Trophoblast cell (in vitro differentiated cells and primary cell): ENCODE data around the gene TNFAIP1.

Experiments
- DNase-seq, 2 donors: peaks; one replicate each; pipeline ENCODE4 v3.0.0-alpha.2; 2016
- H2AFZ ChIP-seq: 2 replicates; pipeline ENCODE4 v1.6.1; 2013; ENCODE audit warnings: low read length, moderate library complexity, mild to moderate bottlenecking; ENCODE audit not compliant: insufficient read depth, poor library complexity
- H2AK5ac ChIP-seq: 2 replicates; pipeline ENCODE4 v1.6.1; 2013; ENCODE audit warnings: mild to moderate bottlenecking, low read length
- H2BK120ac ChIP-seq: 2 replicates; pipeline ENCODE4 v1.6.1; 2013; ENCODE audit warnings: low read length, mild to moderate bottlenecking, moderate library complexity; ENCODE audit not compliant: insufficient read depth, poor library complexity
- H2BK12ac ChIP-seq: 2 replicates; pipeline ENCODE4 v1.6.1; 2013; ENCODE audit warnings: mild to moderate bottlenecking, low read length, moderate library complexity
- H2BK5ac ChIP-seq: 2 replicates; pipeline ENCODE4 v1.6.1; 2013; ENCODE audit warnings: low read length, low read depth, moderate library complexity, mild to moderate bottlenecking; ENCODE audit not compliant: poor library complexity
- H3K14ac ChIP-seq: 2 replicates; pipeline ENCODE4 v1.6.1; 2013; ENCODE audit warnings: mild to moderate bottlenecking, low read length
- H3K18ac ChIP-seq: 2 replicates; pipeline ENCODE4 v1.6.1; 2013; ENCODE audit warnings: mild to moderate bottlenecking, low read length
- H3K23ac ChIP-seq: 2 replicates; pipeline ENCODE4 v1.6.1; 2013; ENCODE audit warnings: low read length
- H3K27ac ChIP-seq: 2 replicates; pipeline ENCODE4 v1.5.1; 2013; ENCODE audit warnings: low read depth, mild to moderate bottlenecking, inconsistent platforms, low read length, moderate library complexity
- H3K27me3 ChIP-seq: 2 replicates; pipeline ENCODE4 v1.6.1; 2013; ENCODE audit warnings: inconsistent platforms, mild to moderate bottlenecking, low read length, moderate library complexity; ENCODE audit not compliant: insufficient read depth
- H3K36me3 ChIP-seq, 2 experiments: 1 replicate in 1 of 2; 2 replicates in 1 of 2; pipeline ENCODE4 v1.6.1; 2013; ENCODE audit warnings: low read length in 2 of 2, mild to moderate bottlenecking in 2 of 2, moderate library complexity in 1 of 2; ENCODE audit not compliant: insufficient read depth in 2 of 2, control insufficient read depth in 1 of 2
- H3K4ac ChIP-seq: 2 replicates; pipeline ENCODE4 v1.6.1; 2013; ENCODE audit warnings: low read depth, mild to moderate bottlenecking, low read length, moderate library complexity
- H3K4me1 ChIP-seq, 2 experiments: 1 replicate in 1 of 2; 2 replicates in 1 of 2; pipeline ENCODE4 v1.6.1; 2013; ENCODE audit warnings: low read length in 2 of 2, mild to moderate bottlenecking in 2 of 2, moderate library complexity in 1 of 2; ENCODE audit not compliant: insufficient read depth in 2 of 2, control insufficient read depth in 1 of 2
- H3K4me2 ChIP-seq: 2 replicates; pipeline ENCODE4 v1.6.1; 2013; ENCODE audit warnings: inconsistent platforms, mild to moderate bottlenecking, low read length, moderate library complexity
- H3K4me3 ChIP-seq: 2 replicates; pipeline ENCODE4 v1.5.1; 2013; ENCODE audit warnings: mild to moderate bottlenecking, low read depth, low read length, inconsistent platforms
- H3K79me1 ChIP-seq: one replicate; pipeline ENCODE4 v1.6.1; 2013; ENCODE audit warnings: low read length
- H3K79me2 ChIP-seq: 2 replicates; pipeline ENCODE4 v1.6.1; 2013; ENCODE audit warnings: low read length, mild to moderate bottlenecking; ENCODE audit not compliant: control insufficient read depth, insufficient read depth, poor library complexity
- H3K9ac ChIP-seq: 2 replicates; pipeline ENCODE4 v1.6.1; 2013; ENCODE audit warnings: mild to moderate bottlenecking, low read length
- H3K9me3 ChIP-seq: 2 replicates; pipeline ENCODE4 v1.6.1; 2013; ENCODE audit warnings: low read depth, mild to moderate bottlenecking, control low read depth, inconsistent platforms, low read length; ENCODE audit not compliant: insufficient read depth
- H4K12ac ChIP-seq: 2 replicates; pipeline ENCODE4 v1.6.1; 2013; ENCODE audit warnings: low read depth, mild to moderate bottlenecking, low read length, moderate library complexity
- H4K8ac ChIP-seq: 2 replicates; pipeline ENCODE4 v1.6.1; 2013; ENCODE audit warnings: low read depth, mild to moderate bottlenecking, low read length, moderate library complexity
- H4K91ac ChIP-seq: one replicate; pipeline ENCODE4 v1.6.1; 2013; ENCODE audit warnings: low read depth, mild to moderate bottlenecking, low read length, moderate library complexity
- WGBS: extraction: QIAGEN DNeasy Blood & Tissue Kit; methylation state at CpG from one replicate; pipeline ENCODE4 v1.1.7; 2013; ENCODE audit warnings: missing lambda C conversion rate; ENCODE audit not compliant: insufficient read length, insufficient coverage; ENCODE audit errors: extremely low coverage; 5-methylcytosine and 5-hydroxymethylcytosine counted together

Gene TNFAIP1

DNA sequence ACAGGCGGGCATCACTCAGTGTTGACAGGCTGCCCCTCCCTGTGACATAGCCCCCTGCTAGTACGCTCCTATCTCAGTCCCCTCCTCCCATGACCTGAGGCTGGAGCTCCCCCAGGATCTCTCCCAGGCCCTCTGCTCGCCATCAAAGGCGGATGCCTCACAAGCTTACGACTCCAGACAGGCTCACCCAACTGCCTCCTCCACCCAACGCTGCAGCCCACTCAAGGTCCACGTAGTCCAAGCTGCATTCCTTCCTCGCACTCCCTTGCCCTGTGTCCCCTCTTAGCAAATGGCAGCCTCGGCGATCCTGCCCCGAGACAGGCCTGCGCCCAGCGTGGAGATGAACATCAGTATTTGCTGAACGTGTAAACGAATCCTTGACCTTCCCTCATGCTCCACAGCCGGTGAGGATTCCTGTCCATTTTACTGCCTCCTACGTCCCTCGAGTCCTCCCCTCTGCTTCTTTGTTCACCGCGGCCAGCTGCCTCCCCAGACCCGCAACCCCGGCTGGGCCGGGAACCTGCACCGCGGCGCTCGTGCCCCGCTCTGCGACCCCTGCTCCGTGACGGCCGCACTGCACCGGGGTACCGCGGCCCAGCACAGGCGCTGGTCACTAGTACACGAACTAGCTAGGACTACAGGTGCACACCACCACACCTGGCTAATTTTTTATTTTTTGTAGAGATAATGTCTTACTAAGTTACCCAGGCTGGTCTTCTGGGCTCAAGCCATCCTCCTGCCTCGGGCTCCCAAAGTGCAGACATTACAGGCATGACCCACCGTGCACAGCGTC is 17.4 kb upstream of the TNFAIP1 start:
- peak overlapping the region; percentile 38 for H3K18ac ChIP-seq
- H3K4ac ChIP-seq = peak overlapping the region; percentile 11
- H3K23ac ChIP-seq = no peak overlapping the region
- H2AK5ac ChIP-seq = peak overlapping the region; percentile 56
- H4K8ac ChIP-seq = peak overlapping the region; percentile 31
- peak overlapping the region; percentile 70 for H3K4me3 ChIP-seq
- H3K27ac ChIP-seq = peak overlapping the region; percentile 31
- H2BK120ac ChIP-seq = peak overlapping the region; percentile 58
- H4K91ac ChIP-seq = peak overlapping the region; percentile 64
- peak overlapping the region; percentile 28 for H2AFZ ChIP-seq
- H4K12ac ChIP-seq = peak overlapping the region; percentile 49
- peaks cover 3 to 5% of the 10 kb centered on the region in 2 experiments for H3K36me3 ChIP-seq
- no peak overlapping the region for H3K9ac ChIP-seq
- H2BK5ac ChIP-seq = peak overlapping the region; percentile 29
- no CpG with 5 or more reads among the region's 40 CpGs for WGBS
- peaks cover 14% of the 10 kb centered on the region for H3K79me1 ChIP-seq
- H3K27me3 ChIP-seq = no peaks in the 10 kb centered on the region
- peak overlapping the region; percentile 21 for H2BK12ac ChIP-seq
- peak overlapping the region; percentile 90 for H3K4me2 ChIP-seq
- H3K14ac ChIP-seq = peak overlapping the region; percentile 77
- H3K4me1 ChIP-seq = peaks cover 20 to 27% of the 10 kb centered on the region in 2 experiments
- DNase-seq = peak in 1 of 2 donors; percentile 2
- H3K79me2 ChIP-seq = peaks cover 30% of the 10 kb centered on the region
- H3K9me3 ChIP-seq = no peaks in the 10 kb centered on the region

DNA sequence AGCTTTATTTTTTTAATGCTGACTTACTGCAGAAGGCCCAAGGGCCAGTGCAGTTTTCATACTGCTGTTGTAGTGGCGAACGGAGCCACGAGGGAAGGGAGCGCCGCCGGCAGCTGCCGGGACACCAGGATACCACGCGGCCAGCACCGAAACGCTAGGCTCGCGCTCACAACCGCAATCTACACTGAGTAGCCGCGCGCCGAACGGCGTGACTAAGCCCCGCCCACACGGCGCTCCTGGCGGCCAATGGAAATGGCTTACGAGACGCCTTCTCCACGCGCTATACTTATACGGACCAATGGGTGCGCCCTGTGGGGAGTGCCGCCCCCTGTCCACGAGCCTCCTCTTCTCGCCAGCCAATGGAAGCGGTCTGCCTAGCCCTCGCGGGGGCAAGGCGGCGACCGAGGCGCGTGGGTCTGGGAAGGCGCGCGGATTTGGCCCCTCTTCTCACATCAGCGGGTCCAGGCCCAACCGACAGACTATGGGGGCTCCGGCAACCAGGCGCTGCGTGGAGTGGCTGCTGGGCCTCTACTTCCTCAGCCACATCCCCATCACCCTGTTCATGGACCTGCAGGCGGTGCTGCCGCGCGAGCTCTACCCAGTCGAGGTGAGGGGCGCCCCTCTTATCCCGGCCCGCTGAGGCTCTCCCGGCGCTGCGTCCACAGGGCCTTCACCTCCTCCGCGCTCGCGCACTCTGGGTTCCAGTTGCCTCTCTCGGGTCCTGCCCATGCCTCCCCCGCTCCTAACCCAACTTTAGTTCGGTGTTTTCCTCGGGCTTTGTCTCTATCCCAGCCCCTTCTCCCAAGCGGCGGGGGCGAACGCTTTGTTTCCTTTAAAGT is 16.6 kb upstream of the TNFAIP1 start, which contains the start of gene TMEM97:
Gene TMEM97, plus strand, starts transcription at position 442 of the 839 bp plus-strand sequence. Its CDS starts 40 bp downstream, at position 482.
- Histone ChIP-seq H3K4me1 (peaks cover 23 to 27% of the 10 kb centered on the region in 2 experiments), H3K27ac (peak within 1 kb of the TSS; percentile 43), H2AFZ (peak within 1 kb of the TSS; percentile 28), H4K8ac (peak within 1 kb of the TSS; percentile 59), H2BK12ac (peak within 1 kb of the TSS; percentile 1), H4K12ac (peak within 1 kb of the TSS; percentile 72), H3K4me3 (peak within 1 kb of the TSS; percentile 74), H2BK120ac (peak within 1 kb of the TSS; percentile 64), H3K18ac (peak within 1 kb of the TSS; percentile 38), H3K23ac (no peak within 1 kb of the TSS), H3K27me3 (no peaks in the 10 kb centered on the region), H3K9me3 (no peaks in the 10 kb centered on the region), H3K4ac (peak within 1 kb of the TSS; percentile 98), H4K91ac (peak within 1 kb of the TSS; percentile 77), H3K9ac (peak within 1 kb of the TSS; percentile 87), H2BK5ac (peak within 1 kb of the TSS; percentile 35), H3K79me1 (peaks cover 14% of the 10 kb centered on the region), H3K36me3 (peaks cover 3 to 5% of the 10 kb centered on the region in 2 experiments), H2AK5ac (peak within 1 kb of the TSS; percentile 56), H3K4me2 (peak within 1 kb of the TSS; percentile 90), H3K79me2 (peaks cover 33% of the 10 kb centered on the region), H3K14ac (peak within 1 kb of the TSS; percentile 77)
- DNase-seq = peak; percentile 98 to 99
- no CpG with 5 or more reads among the region's 72 CpGs for WGBS

DNA sequence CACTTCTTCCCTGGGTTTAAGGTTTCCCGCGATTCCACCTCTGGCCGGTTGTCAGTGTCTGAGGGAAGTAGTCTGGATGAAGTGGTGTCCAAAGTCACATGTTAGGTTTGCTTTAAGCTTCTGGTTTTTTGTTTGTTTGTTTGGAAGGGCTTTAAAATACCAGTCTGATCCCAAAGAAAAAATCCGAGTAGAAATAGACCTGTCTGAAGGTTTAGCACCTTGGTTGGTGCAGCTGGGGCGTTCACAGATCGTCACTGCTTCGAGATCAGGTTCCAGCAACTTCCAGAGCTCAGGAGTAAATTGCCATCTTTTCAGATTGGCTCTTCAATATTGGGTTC is 16.0 kb upstream of the TNFAIP1 start:
- peak overlapping the region; percentile 74 for H3K4me3 ChIP-seq
- H3K79me2 ChIP-seq = peaks cover 33% of the 10 kb centered on the region

More for the DNA sequence above, 16.0 kb upstream of the TNFAIP1 start:
- peak overlapping the region; percentile 89 for H3K4ac ChIP-seq
- H2BK120ac ChIP-seq = peak overlapping the region; percentile 64
- H4K91ac ChIP-seq = peak overlapping the region; percentile 77
- peaks cover 3 to 5% of the 10 kb centered on the region in 2 experiments for H3K36me3 ChIP-seq
- peaks cover 23 to 27% of the 10 kb centered on the region in 2 experiments for H3K4me1 ChIP-seq
- H3K18ac ChIP-seq = peak overlapping the region; percentile 31
- H2AK5ac ChIP-seq = peak overlapping the region; percentile 55
- WGBS = no CpG with 5 or more reads among the region's 7 CpGs
- peak overlapping the region; percentile 59 for H4K8ac ChIP-seq
- H3K23ac ChIP-seq = no peak overlapping the region
- H3K9ac ChIP-seq = peak overlapping the region; percentile 87
- peak overlapping the region; percentile 35 for H2BK5ac ChIP-seq
- H4K12ac ChIP-seq = no peak overlapping the region
- peak overlapping the region; percentile 9 for H2AFZ ChIP-seq
- H3K79me1 ChIP-seq = peaks cover 14% of the 10 kb centered on the region
- peak overlapping the region; percentile 82 for H3K4me2 ChIP-seq
- peak overlapping the region; percentile 43 for H3K27ac ChIP-seq
- peak overlapping the region; percentile 1 for H2BK12ac ChIP-seq
- H3K14ac ChIP-seq = peak overlapping the region; percentile 75
- H3K27me3 ChIP-seq = no peaks in the 10 kb centered on the region
- no peak for DNase-seq
- H3K9me3 ChIP-seq = no peaks in the 10 kb centered on the region
